Measurements from ENCODE around the gene MINDY4.
A peak's percentile ranks its signal among the peaks of the same experiment; 100 is the strongest.

The MINDY4 gene

GRCh38 chr7:30912021-30912730 lies 141.0 kb downstream of the MINDY4 start:
- Histone ChIP-seq H3K9me3 (replicated peaks; ENCODE audit: low read length) (no peaks in the 10 kb centered on the region), H3K4me2 (ENCODE audit: low read length) (peak overlapping the region; percentile 5), H3K36me3 (ENCODE audit: insufficient read depth, low read length) (no peaks in the 10 kb centered on the region), H3K4me3 (ENCODE audit: low read length) (no peak overlapping the region), H3K27me3 (ENCODE audit: control insufficient read depth, insufficient read depth, low read length) (peaks cover 44% of the 10 kb centered on the region), H3K9ac (ENCODE audit: low read depth, low read length) (no peak overlapping the region), H3K4me1 (ENCODE audit: control insufficient read depth, insufficient read depth, low read length) (peaks cover 28% of the 10 kb centered on the region)

- Histone ChIP-seq H3K4me3 (ENCODE audit: low read length) (no peak overlapping the region), H3K9me3 (replicated peaks; ENCODE audit: low read length) (no peaks in the 10 kb centered on the region), H3K4me1 (ENCODE audit: control insufficient read depth, insufficient read depth, low read length) (peaks cover 28% of the 10 kb centered on the region), H3K27me3 (ENCODE audit: control insufficient read depth, insufficient read depth, low read length) (peaks cover 40% of the 10 kb centered on the region), H3K36me3 (ENCODE audit: insufficient read depth, low read length) (no peaks in the 10 kb centered on the region), H3K9ac (ENCODE audit: low read depth, low read length) (no peak overlapping the region), H3K4me2 (ENCODE audit: low read length) (no peak overlapping the region)
These were observed 141.4 kb downstream of the MINDY4 start for GRCh38 chr7:30912731-30912985.

- Histone ChIP-seq H3K27me3 (ENCODE audit: control insufficient read depth, insufficient read depth, low read length) (peaks cover 40% of the 10 kb centered on the region), H3K9ac (ENCODE audit: low read depth, low read length) (no peak overlapping the region), H3K4me3 (ENCODE audit: low read length) (no peak overlapping the region), H3K36me3 (ENCODE audit: insufficient read depth, low read length) (no peaks in the 10 kb centered on the region), H3K4me1 (ENCODE audit: control insufficient read depth, insufficient read depth, low read length) (peaks cover 28% of the 10 kb centered on the region), H3K4me2 (ENCODE audit: low read length) (no peak overlapping the region), H3K9me3 (replicated peaks; ENCODE audit: low read length) (no peaks in the 10 kb centered on the region)
These were observed 142.0 kb downstream of the MINDY4 start for GRCh38 chr7:30912986-30913811.

- peaks cover 40% of the 10 kb centered on the region for H3K27me3 ChIP-seq (ENCODE audit: control insufficient read depth, insufficient read depth, low read length)
- no peak overlapping the region for H3K9ac ChIP-seq (ENCODE audit: low read depth, low read length)
- no peaks in the 10 kb centered on the region for H3K36me3 ChIP-seq (ENCODE audit: insufficient read depth, low read length)
- no peak overlapping the region for H3K4me2 ChIP-seq (ENCODE audit: low read length)
- H3K4me1 ChIP-seq (ENCODE audit: control insufficient read depth, insufficient read depth, low read length), result peaks cover 28% of the 10 kb centered on the region
- H3K4me3 ChIP-seq (ENCODE audit: low read length), result no peak overlapping the region
- H3K9me3 ChIP-seq (replicated peaks; ENCODE audit: low read length), result no peaks in the 10 kb centered on the region
These were observed 142.8 kb downstream of the MINDY4 start for GRCh38 chr7:30913821-30914515.

GRCh38 chr7:30914596-30914995 lies 143.4 kb downstream of the MINDY4 start:
- no peak overlapping the region for H3K4me3 ChIP-seq (ENCODE audit: low read length)
- no peaks in the 10 kb centered on the region for H3K9me3 ChIP-seq (replicated peaks; ENCODE audit: low read length)
- H3K4me1 ChIP-seq (ENCODE audit: control insufficient read depth, insufficient read depth, low read length), result peaks cover 28% of the 10 kb centered on the region
- H3K36me3 ChIP-seq (ENCODE audit: insufficient read depth, low read length), result no peaks in the 10 kb centered on the region
- H3K27me3 ChIP-seq (ENCODE audit: control insufficient read depth, insufficient read depth, low read length), result peaks cover 36% of the 10 kb centered on the region
- H3K9ac ChIP-seq (ENCODE audit: low read depth, low read length), result no peak overlapping the region
- peak overlapping the region; percentile 39 for H3K4me2 ChIP-seq (ENCODE audit: low read length)

- H3K27me3 ChIP-seq (ENCODE audit: control insufficient read depth, insufficient read depth, low read length), result peaks cover 33% of the 10 kb centered on the region
- H3K4me1 ChIP-seq (ENCODE audit: control insufficient read depth, insufficient read depth, low read length), result peaks cover 28% of the 10 kb centered on the region
- H3K36me3 ChIP-seq (ENCODE audit: insufficient read depth, low read length), result no peaks in the 10 kb centered on the region
- H3K9ac ChIP-seq (ENCODE audit: low read depth, low read length), result peak overlapping the region; percentile 11
- peak overlapping the region; percentile 39 for H3K4me2 ChIP-seq (ENCODE audit: low read length)
- no peak overlapping the region for H3K4me3 ChIP-seq (ENCODE audit: low read length)
- no peaks in the 10 kb centered on the region for H3K9me3 ChIP-seq (replicated peaks; ENCODE audit: low read length)
These were observed 143.9 kb downstream of the MINDY4 start for GRCh38 chr7:30915005-30915601.

GRCh38 chr7:30915751-30916150 lies 144.5 kb downstream of the MINDY4 start:
- Histone ChIP-seq H3K9me3 (replicated peaks; ENCODE audit: low read length) (no peaks in the 10 kb centered on the region), H3K4me2 (ENCODE audit: low read length) (no peak overlapping the region), H3K9ac (ENCODE audit: low read depth, low read length) (no peak overlapping the region), H3K36me3 (ENCODE audit: insufficient read depth, low read length) (no peaks in the 10 kb centered on the region), H3K4me1 (ENCODE audit: control insufficient read depth, insufficient read depth, low read length) (peaks cover 28% of the 10 kb centered on the region), H3K27me3 (ENCODE audit: control insufficient read depth, insufficient read depth, low read length) (peaks cover 26% of the 10 kb centered on the region), H3K4me3 (ENCODE audit: low read length) (no peak overlapping the region)

GRCh38 chr7:30916255-30916654 lies 145.0 kb downstream of the MINDY4 start:
- H3K4me2 ChIP-seq (ENCODE audit: low read length), result no peak overlapping the region
- H3K36me3 ChIP-seq (ENCODE audit: insufficient read depth, low read length), result no peaks in the 10 kb centered on the region
- no peak overlapping the region for H3K4me3 ChIP-seq (ENCODE audit: low read length)
- peaks cover 34% of the 10 kb centered on the region for H3K4me1 ChIP-seq (ENCODE audit: control insufficient read depth, insufficient read depth, low read length)
- peaks cover 21% of the 10 kb centered on the region for H3K27me3 ChIP-seq (ENCODE audit: control insufficient read depth, insufficient read depth, low read length)
- H3K9me3 ChIP-seq (replicated peaks; ENCODE audit: low read length), result no peaks in the 10 kb centered on the region
- H3K9ac ChIP-seq (ENCODE audit: low read depth, low read length), result no peak overlapping the region

GRCh38 chr7:30916767-30917166 lies 145.6 kb downstream of the MINDY4 start:
- Histone ChIP-seq H3K9ac (ENCODE audit: low read depth, low read length) (no peak overlapping the region), H3K4me2 (ENCODE audit: low read length) (no peak overlapping the region), H3K4me1 (ENCODE audit: control insufficient read depth, insufficient read depth, low read length) (peaks cover 34% of the 10 kb centered on the region), H3K27me3 (ENCODE audit: control insufficient read depth, insufficient read depth, low read length) (peaks cover 18% of the 10 kb centered on the region), H3K9me3 (replicated peaks; ENCODE audit: low read length) (no peaks in the 10 kb centered on the region), H3K4me3 (ENCODE audit: low read length) (no peak overlapping the region), H3K36me3 (ENCODE audit: insufficient read depth, low read length) (no peaks in the 10 kb centered on the region)

GRCh38 chr7:30917216-30917893 lies 146.1 kb downstream of the MINDY4 start:
- H3K4me2 ChIP-seq (ENCODE audit: low read length), result no peak overlapping the region
- no peaks in the 10 kb centered on the region for H3K9me3 ChIP-seq (replicated peaks; ENCODE audit: low read length)
- peaks cover 12% of the 10 kb centered on the region for H3K27me3 ChIP-seq (ENCODE audit: control insufficient read depth, insufficient read depth, low read length)
- no peaks in the 10 kb centered on the region for H3K36me3 ChIP-seq (ENCODE audit: insufficient read depth, low read length)
- no peak overlapping the region for H3K9ac ChIP-seq (ENCODE audit: low read depth, low read length)
- H3K4me1 ChIP-seq (ENCODE audit: control insufficient read depth, insufficient read depth, low read length), result peaks cover 34% of the 10 kb centered on the region
- no peak overlapping the region for H3K4me3 ChIP-seq (ENCODE audit: low read length)

GRCh38 chr7:30918676-30919075 lies 147.5 kb downstream of the MINDY4 start:
- Histone ChIP-seq H3K9me3 (replicated peaks; ENCODE audit: low read length) (no peaks in the 10 kb centered on the region), H3K36me3 (ENCODE audit: insufficient read depth, low read length) (no peaks in the 10 kb centered on the region), H3K4me1 (ENCODE audit: control insufficient read depth, insufficient read depth, low read length) (peaks cover 28% of the 10 kb centered on the region), H3K9ac (ENCODE audit: low read depth, low read length) (no peak overlapping the region), H3K4me2 (ENCODE audit: low read length) (no peak overlapping the region), H3K27me3 (ENCODE audit: control insufficient read depth, insufficient read depth, low read length) (no peaks in the 10 kb centered on the region), H3K4me3 (ENCODE audit: low read length) (no peak overlapping the region)

Measured in skeletal muscle satellite cell (primary cell).